Measurements from ENCODE around the gene HACD4. TPM values are rescaled to one million over a fixed set of nuclear protein-coding genes. Genes with fewer than 3 reads are reported as not detected.

The HACD4 gene
- total and polyA plus RNA-seq, 9 of the 15 experiments (the other 6 are each of a cell fraction or from before 2014, with no cell fraction given) = 0.02 TPM; not detected in 8

DNA sequence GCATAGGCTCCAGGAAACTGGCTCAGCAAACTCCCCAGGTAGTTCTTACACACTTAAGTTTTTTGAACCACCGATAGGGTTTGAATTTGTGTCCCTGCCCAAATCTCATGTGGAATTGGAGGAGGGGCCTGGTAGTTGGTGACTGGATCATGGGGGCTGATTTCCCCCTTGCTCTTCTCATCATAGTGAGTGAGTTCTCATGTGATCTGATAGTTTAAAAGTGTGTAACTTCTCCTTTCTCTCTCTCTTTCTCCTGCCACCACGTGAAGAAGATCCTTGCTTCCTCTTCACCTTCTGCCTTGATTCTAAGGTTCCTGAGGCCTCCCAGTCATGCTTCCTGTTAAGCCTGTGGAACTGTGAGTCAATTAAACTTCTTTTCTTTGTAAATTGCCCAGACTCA lies 22.4 kb upstream of the HACD4 start:
- Histone ChIP-seq H3K36me3 (ENCODE audit: control insufficient read depth, insufficient read depth, low read length) (no peaks in the 10 kb centered on the region), H3K9ac (ENCODE audit: insufficient read depth in 1 of 2, low read depth in 2 of 2, low read length in 2 of 2) (no peak overlapping the region), H3K27me3 (ENCODE audit: control insufficient read depth in 2 of 2, insufficient read depth in 2 of 2, low read length in 2 of 2) (no peaks in the 10 kb centered on the region), H3K4me2 (ENCODE audit: insufficient read depth, low read length) (no peak overlapping the region), H3K4me3 (no peak overlapping the region), H3K27ac (ENCODE audit: extremely low read depth, low read depth, low read length) (no peak overlapping the region), H3K79me2 (ENCODE audit: control insufficient read depth, insufficient read depth, low read length) (no peaks in the 10 kb centered on the region), H3K4me1 (replicated peaks in 1 of 2; ENCODE audit: control insufficient read depth in 2 of 2, insufficient read depth in 2 of 2, low read length in 2 of 2) (no peaks in the 10 kb centered on the region), H3K9me1 (ENCODE audit: control insufficient read depth, insufficient read depth, low read length) (no peaks in the 10 kb centered on the region), H3K9me3 (replicated peaks; ENCODE audit: control insufficient read depth, insufficient read depth, low read depth, low read length) (no peaks in the 10 kb centered on the region), H4K20me1 (replicated peaks; ENCODE audit: control insufficient read depth, insufficient read depth, low read length) (no peaks in the 10 kb centered on the region), H2AFZ (ENCODE audit: low read depth, low read length) (no peak overlapping the region)
- ChIA-PET POLR2A (no interaction called here), CTCF (ENCODE audit: low intra/inter-chr PET ratio) (no interaction called here)
- no CpG with 5 or more reads among the region's 2 CpGs for WGBS (ENCODE audit: insufficient coverage, low coverage, missing lambda C conversion rate)
- in situ Hi-C loops (cut with MboI) = no loop called here
- DNase-seq (ENCODE audit: extremely low read depth in 1 of 4, low spot score in 3 of 4) = no peak
- intact Hi-C loops (cut with micrococcal nuclease) = no loop called here
- no TSS peak for BruUV-seq (replicated peaks)
- ATAC-seq = no peak
- no peak for FAIRE-seq
- TF ChIP-seq, protein P1, sequence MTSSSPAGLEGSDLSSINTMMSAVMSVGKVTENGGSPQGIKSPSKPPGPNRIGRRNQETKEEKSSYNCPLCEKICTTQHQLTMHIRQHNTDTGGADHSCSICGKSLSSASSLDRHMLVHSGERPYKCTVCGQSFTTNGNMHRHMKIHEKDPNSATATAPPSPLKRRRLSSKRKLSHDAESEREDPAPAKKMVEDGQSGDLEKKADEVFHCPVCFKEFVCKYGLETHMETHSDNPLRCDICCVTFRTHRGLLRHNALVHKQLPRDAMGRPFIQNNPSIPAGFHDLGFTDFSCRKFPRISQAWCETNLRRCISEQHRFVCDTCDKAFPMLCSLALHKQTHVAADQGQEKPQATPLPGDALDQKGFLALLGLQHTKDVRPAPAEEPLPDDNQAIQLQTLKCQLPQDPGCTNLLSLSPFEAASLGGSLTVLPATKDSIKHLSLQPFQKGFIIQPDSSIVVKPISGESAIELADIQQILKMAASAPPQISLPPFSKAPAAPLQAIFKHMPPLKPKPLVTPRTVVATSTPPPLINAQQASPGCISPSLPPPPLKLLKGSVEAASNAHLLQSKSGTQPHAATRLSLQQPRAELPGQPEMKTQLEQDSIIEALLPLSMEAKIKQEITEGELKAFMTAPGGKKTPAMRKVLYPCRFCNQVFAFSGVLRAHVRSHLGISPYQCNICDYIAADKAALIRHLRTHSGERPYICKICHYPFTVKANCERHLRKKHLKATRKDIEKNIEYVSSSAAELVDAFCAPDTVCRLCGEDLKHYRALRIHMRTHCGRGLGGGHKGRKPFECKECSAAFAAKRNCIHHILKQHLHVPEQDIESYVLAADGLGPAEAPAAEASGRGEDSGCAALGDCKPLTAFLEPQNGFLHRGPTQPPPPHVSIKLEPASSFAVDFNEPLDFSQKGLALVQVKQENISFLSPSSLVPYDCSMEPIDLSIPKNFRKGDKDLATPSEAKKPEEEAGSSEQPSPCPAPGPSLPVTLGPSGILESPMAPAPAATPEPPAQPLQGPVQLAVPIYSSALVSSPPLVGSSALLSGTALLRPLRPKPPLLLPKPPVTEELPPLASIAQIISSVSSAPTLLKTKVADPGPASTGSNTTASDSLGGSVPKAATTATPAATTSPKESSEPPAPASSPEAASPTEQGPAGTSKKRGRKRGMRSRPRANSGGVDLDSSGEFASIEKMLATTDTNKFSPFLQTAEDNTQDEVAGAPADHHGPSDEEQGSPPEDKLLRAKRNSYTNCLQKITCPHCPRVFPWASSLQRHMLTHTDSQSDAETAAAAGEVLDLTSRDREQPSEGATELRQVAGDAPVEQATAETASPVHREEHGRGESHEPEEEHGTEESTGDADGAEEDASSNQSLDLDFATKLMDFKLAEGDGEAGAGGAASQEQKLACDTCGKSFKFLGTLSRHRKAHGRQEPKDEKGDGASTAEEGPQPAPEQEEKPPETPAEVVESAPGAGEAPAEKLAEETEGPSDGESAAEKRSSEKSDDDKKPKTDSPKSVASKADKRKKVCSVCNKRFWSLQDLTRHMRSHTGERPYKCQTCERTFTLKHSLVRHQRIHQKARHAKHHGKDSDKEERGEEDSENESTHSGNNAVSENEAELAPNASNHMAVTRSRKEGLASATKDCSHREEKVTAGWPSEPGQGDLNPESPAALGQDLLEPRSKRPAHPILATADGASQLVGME (CRISPR knock-in tag; IDR thresholded peaks at IDR 0.05) = no peak
- TF ChIP-seq PHF8 (IDR thresholded peaks at IDR 0.05; ENCODE audit: borderline replicate concordance, low read length) (no peak), ZNF12 (CRISPR knock-in tag; IDR thresholded peaks at IDR 0.05) (no peak), KLF6 (CRISPR knock-in tag; IDR thresholded peaks at IDR 0.05; ENCODE audit: borderline replicate concordance) (no peak), ZNF436 (CRISPR knock-in tag; IDR thresholded peaks at IDR 0.05) (no peak), PHTF2 (CRISPR knock-in tag; IDR thresholded peaks at IDR 0.05) (no peak), ZNF175 (CRISPR knock-in tag; IDR thresholded peaks at IDR 0.05; ENCODE audit: low read depth) (no peak), SRSF7 (optimal IDR thresholded peaks at IDR 0.05; ENCODE audit: low read depth, low read length) (no peak)
- TF ChIP-seq, protein P2, sequence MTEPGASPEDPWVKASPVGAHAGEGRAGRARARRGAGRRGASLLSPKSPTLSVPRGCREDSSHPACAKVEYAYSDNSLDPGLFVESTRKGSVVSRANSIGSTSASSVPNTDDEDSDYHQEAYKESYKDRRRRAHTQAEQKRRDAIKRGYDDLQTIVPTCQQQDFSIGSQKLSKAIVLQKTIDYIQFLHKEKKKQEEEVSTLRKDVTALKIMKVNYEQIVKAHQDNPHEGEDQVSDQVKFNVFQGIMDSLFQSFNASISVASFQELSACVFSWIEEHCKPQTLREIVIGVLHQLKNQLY (CRISPR knock-in tag; conservative IDR thresholded peaks at IDR 0.05) = no peak
- TF ChIP-seq, protein P3, sequence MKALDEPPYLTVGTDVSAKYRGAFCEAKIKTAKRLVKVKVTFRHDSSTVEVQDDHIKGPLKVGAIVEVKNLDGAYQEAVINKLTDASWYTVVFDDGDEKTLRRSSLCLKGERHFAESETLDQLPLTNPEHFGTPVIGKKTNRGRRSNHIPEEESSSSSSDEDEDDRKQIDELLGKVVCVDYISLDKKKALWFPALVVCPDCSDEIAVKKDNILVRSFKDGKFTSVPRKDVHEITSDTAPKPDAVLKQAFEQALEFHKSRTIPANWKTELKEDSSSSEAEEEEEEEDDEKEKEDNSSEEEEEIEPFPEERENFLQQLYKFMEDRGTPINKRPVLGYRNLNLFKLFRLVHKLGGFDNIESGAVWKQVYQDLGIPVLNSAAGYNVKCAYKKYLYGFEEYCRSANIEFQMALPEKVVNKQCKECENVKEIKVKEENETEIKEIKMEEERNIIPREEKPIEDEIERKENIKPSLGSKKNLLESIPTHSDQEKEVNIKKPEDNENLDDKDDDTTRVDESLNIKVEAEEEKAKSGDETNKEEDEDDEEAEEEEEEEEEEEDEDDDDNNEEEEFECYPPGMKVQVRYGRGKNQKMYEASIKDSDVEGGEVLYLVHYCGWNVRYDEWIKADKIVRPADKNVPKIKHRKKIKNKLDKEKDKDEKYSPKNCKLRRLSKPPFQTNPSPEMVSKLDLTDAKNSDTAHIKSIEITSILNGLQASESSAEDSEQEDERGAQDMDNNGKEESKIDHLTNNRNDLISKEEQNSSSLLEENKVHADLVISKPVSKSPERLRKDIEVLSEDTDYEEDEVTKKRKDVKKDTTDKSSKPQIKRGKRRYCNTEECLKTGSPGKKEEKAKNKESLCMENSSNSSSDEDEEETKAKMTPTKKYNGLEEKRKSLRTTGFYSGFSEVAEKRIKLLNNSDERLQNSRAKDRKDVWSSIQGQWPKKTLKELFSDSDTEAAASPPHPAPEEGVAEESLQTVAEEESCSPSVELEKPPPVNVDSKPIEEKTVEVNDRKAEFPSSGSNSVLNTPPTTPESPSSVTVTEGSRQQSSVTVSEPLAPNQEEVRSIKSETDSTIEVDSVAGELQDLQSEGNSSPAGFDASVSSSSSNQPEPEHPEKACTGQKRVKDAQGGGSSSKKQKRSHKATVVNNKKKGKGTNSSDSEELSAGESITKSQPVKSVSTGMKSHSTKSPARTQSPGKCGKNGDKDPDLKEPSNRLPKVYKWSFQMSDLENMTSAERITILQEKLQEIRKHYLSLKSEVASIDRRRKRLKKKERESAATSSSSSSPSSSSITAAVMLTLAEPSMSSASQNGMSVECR (CRISPR knock-in tag; IDR thresholded peaks at IDR 0.05) = no peak
